ENCODE measurements around the gene KRTAP1-4.
"Not testable (repeated sequence)": the region's sequence is repeated elsewhere in the genome, so short reads cannot be mapped to it uniquely, and the experiment has no call there.

Gene KRTAP1-4

DNA sequence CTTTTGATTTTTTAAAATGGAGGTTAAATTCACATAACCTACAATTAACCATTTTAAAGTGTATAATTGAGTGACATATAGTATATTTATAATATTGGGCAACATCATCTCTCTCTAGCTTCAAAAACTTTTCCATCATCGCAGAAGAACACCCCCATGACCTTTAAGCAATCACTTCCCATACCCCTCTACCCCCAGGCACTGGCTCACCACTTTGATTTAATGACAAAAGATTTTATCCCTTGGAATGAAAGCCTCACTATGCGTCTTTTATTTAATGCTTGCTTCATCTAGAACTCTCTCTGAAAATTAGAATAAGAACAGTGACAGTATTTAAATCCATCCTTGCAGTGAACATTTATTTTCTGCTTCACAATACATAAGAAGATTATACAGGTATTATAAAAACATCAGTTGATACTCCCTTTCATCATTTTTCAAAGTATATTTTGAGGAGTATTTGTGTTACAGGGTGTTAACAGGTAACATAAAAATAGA lies 7.9 kb upstream of the KRTAP1-4 start:
- Histone ChIP-seq H3K27me3 (ENCODE audit: insufficient read depth, low read length) (no peaks in the 10 kb centered on the region), H3K9me2 (ENCODE audit: low read depth, low read length) (no peaks in the 10 kb centered on the region), H3K9ac (ENCODE audit: low read length) (no peak overlapping the region), H2AFZ (ENCODE audit: low read length) (no peak overlapping the region), H3K4me3 (ENCODE audit: low read depth, low read length, poor library complexity, severe bottlenecking) (no peak overlapping the region), H3K79me2 (ENCODE audit: insufficient read depth, low read length) (no peaks in the 10 kb centered on the region), H3K4me1 (ENCODE audit: insufficient read depth, low read length, severe bottlenecking) (no peaks in the 10 kb centered on the region), H3K9me3 (ENCODE audit: low read length) (no peaks in the 10 kb centered on the region), H3K4me2 (ENCODE audit: low read length) (no peak overlapping the region), H3K27ac (ENCODE audit: low read depth, low read length, poor library complexity, severe bottlenecking) (no peak overlapping the region), H3F3A (ENCODE audit: insufficient read depth, low read length) (no peaks in the 10 kb centered on the region), H4K20me1 (ENCODE audit: insufficient read depth, low read length) (no peaks in the 10 kb centered on the region), H3K36me3 (ENCODE audit: insufficient read depth, low read length) (no peaks in the 10 kb centered on the region)
- TF ChIP-seq, protein P1, sequence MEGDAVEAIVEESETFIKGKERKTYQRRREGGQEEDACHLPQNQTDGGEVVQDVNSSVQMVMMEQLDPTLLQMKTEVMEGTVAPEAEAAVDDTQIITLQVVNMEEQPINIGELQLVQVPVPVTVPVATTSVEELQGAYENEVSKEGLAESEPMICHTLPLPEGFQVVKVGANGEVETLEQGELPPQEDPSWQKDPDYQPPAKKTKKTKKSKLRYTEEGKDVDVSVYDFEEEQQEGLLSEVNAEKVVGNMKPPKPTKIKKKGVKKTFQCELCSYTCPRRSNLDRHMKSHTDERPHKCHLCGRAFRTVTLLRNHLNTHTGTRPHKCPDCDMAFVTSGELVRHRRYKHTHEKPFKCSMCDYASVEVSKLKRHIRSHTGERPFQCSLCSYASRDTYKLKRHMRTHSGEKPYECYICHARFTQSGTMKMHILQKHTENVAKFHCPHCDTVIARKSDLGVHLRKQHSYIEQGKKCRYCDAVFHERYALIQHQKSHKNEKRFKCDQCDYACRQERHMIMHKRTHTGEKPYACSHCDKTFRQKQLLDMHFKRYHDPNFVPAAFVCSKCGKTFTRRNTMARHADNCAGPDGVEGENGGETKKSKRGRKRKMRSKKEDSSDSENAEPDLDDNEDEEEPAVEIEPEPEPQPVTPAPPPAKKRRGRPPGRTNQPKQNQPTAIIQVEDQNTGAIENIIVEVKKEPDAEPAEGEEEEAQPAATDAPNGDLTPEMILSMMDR (IDR thresholded peaks at IDR 0.05; ENCODE audit: low read length): no peak
- TF ChIP-seq EZH2 (IDR thresholded peaks at IDR 0.05; ENCODE audit: borderline replicate concordance, low read length): no peak

DNA sequence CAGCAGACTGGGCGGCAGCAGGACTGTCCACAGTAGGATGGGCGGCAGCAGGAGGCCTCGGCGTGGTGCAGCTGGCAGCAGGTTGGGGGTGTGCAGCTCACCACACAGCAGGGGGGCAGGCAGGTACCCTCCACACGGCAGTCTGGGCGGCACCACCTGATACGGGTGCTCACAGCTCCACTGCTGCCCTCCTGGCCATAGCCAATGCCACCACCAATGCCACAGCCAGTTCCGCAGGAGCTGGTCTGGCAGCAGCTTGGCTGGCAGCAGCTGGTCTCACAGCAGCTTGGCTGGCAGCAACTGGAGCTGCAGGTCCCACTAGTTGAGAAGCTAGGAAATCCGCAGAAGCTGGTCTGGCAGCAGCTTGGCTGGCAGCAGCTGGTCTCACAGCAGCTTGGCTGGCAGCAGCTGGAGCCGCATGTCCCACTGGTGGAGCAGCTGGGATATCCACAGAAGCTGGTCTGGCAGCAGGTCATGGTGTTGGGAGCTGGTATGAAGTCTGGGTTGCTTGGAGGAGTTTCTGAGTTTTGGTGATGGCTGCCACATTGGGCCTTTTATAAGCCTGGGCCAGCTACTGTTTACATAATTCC lies 4.4 kb upstream of the KRTAP1-4 start, which contains the start of gene KRTAP1-3:
TSS of gene KRTAP1-3 (minus strand) at position 529 of the 590 bp plus-strand sequence. CDS start at position 476, 53 bp downstream.
- H3K36me3 ChIP-seq (ENCODE audit: insufficient read depth, low read length); H3K9me3 ChIP-seq (ENCODE audit: low read length); H3K4me2 ChIP-seq (ENCODE audit: low read length); H4K20me1 ChIP-seq (ENCODE audit: insufficient read depth, low read length); H2AFZ ChIP-seq (ENCODE audit: low read length); H3K27me3 ChIP-seq (ENCODE audit: insufficient read depth, low read length); H3K79me2 ChIP-seq (ENCODE audit: insufficient read depth, low read length); H3K4me1 ChIP-seq (ENCODE audit: insufficient read depth, low read length, severe bottlenecking); H3K27ac ChIP-seq (ENCODE audit: low read depth, low read length, poor library complexity, severe bottlenecking); H3K9me2 ChIP-seq (ENCODE audit: low read depth, low read length); H3K4me3 ChIP-seq (ENCODE audit: low read depth, low read length, poor library complexity, severe bottlenecking); H3K9ac ChIP-seq (ENCODE audit: low read length); H3F3A ChIP-seq (ENCODE audit: insufficient read depth, low read length): not testable (repeated sequence)

GRCh38 chr17:41026715-41027471 lies 3.1 kb downstream of the KRTAP1-4 start, which contains the start of gene KRTAP1-5:
TSS of gene KRTAP1-5 (minus strand) at chr17:41027208. CDS start at chr17:41027155, 53 bp downstream.
- Histone ChIP-seq H4K20me1 (ENCODE audit: insufficient read depth, low read length) (no peaks in the 10 kb centered on the region), H3K79me2 (ENCODE audit: insufficient read depth, low read length) (no peaks in the 10 kb centered on the region), H3F3A (ENCODE audit: insufficient read depth, low read length) (no peaks in the 10 kb centered on the region), H3K27ac (ENCODE audit: low read depth, low read length, poor library complexity, severe bottlenecking) (no peak within 1 kb of the TSS), H3K27me3 (ENCODE audit: insufficient read depth, low read length) (no peaks in the 10 kb centered on the region), H3K36me3 (ENCODE audit: insufficient read depth, low read length) (no peaks in the 10 kb centered on the region), H3K9ac (ENCODE audit: low read length) (no peak within 1 kb of the TSS), H2AFZ (ENCODE audit: low read length) (no peak within 1 kb of the TSS), H3K4me2 (ENCODE audit: low read length) (no peak within 1 kb of the TSS), H3K9me3 (ENCODE audit: low read length) (no peaks in the 10 kb centered on the region), H3K4me1 (ENCODE audit: insufficient read depth, low read length, severe bottlenecking) (no peaks in the 10 kb centered on the region), H3K9me2 (ENCODE audit: low read depth, low read length) (no peaks in the 10 kb centered on the region), H3K4me3 (ENCODE audit: low read depth, low read length, poor library complexity, severe bottlenecking) (no peak within 1 kb of the TSS)
- no peak for TF ChIP-seq EZH2 (IDR thresholded peaks at IDR 0.05; ENCODE audit: borderline replicate concordance, low read length)
- TF ChIP-seq, protein P1 (IDR thresholded peaks at IDR 0.05; ENCODE audit: low read length): no peak
